MM.1S (cell line): Measurements from ENCODE around the gene LATS2.
A peak's percentile ranks its signal among the peaks of the same experiment; 100 is the strongest.

Source experiments
- DNase-seq: peaks from one replicate; pipeline ENCODE4 v3.0.0-alpha.2; 2015
- H2AFZ ChIP-seq: fragments of 300-600 bp; sonication (generic); 2 replicates; pipeline ENCODE4 v1.6.0; 2016; ENCODE audit warnings: antibody characterized with exemption, low read length
- H3F3A ChIP-seq: fragments of 300-600 bp; sonication (generic); 2 replicates; pipeline ENCODE4 v1.6.1; 2016; ENCODE audit warnings: mild to moderate bottlenecking, antibody characterized with exemption, low read length, moderate library complexity, mixed read lengths; ENCODE audit not compliant: insufficient read depth
- H3K27ac ChIP-seq: fragments of 300-600 bp; sonication (generic); 2 replicates; pipeline ENCODE4 v1.5.1; 2016; ENCODE audit warnings: mild to moderate bottlenecking, low read length
- H3K27me3 ChIP-seq: fragments of 300-600 bp; sonication (generic); replicated peaks from 2 replicates; pipeline ENCODE4 v1.6.0; 2016; ENCODE audit warnings: low read length; ENCODE audit not compliant: insufficient read depth
- H3K36me3 ChIP-seq: fragments of 300-600 bp; sonication (generic); replicated peaks from 2 replicates; pipeline ENCODE4 v1.6.1; 2016; ENCODE audit warnings: mild to moderate bottlenecking, low read length, mixed read lengths; ENCODE audit not compliant: insufficient read depth
- H3K4me1 ChIP-seq: fragments of 300-600 bp; sonication (generic); 2 replicates; pipeline ENCODE4 v1.6.1; 2016; ENCODE audit warnings: low read length, mixed read lengths
- H3K4me2 ChIP-seq: fragments of 300-600 bp; sonication (generic); 2 replicates; pipeline ENCODE4 v1.6.0; 2016; ENCODE audit warnings: low read depth, low read length
- H3K4me3 ChIP-seq: fragments of 300-600 bp; sonication (generic); 2 replicates; pipeline ENCODE4 v1.5.1; 2016; ENCODE audit warnings: low read length, mixed read lengths
- H3K79me2 ChIP-seq: fragments of 300-600 bp; sonication (generic); 2 replicates; pipeline ENCODE4 v1.6.1; 2016; ENCODE audit warnings: mixed run types, low read length, mixed read lengths
- H3K9ac ChIP-seq: fragments of 300-600 bp; sonication (generic); 2 replicates; pipeline ENCODE4 v1.6.1; 2016; ENCODE audit warnings: low read length, mixed read lengths
- H3K9me2 ChIP-seq: fragments of 300-600 bp; sonication (generic); replicated peaks from 2 replicates; pipeline ENCODE4 v1.6.1; 2016; ENCODE audit warnings: mild to moderate bottlenecking, low read length, mixed read lengths; ENCODE audit not compliant: insufficient read depth
- H3K9me3 ChIP-seq: fragments of 300-600 bp; sonication (generic); replicated peaks from 2 replicates; pipeline ENCODE4 v1.6.1; 2016; ENCODE audit warnings: mild to moderate bottlenecking, low read length, mixed read lengths; ENCODE audit not compliant: insufficient read depth
- H4K20me1 ChIP-seq: fragments of 300-600 bp; sonication (generic); 2 replicates; pipeline ENCODE4 v1.6.1; 2016; ENCODE audit warnings: mild to moderate bottlenecking, low read length, moderate library complexity, mixed read lengths; ENCODE audit not compliant: insufficient read depth
- EZH2 ChIP-seq: fragments of 300-600 bp; sonication (generic); optimal IDR thresholded peaks from 2 replicates; pipeline ENCODE3; 2017; ENCODE audit warnings: low read depth, mild to moderate bottlenecking, antibody characterized with exemption, low read length, mixed read lengths
- EZH2phosphoT487 ChIP-seq: fragments of 300-600 bp; sonication (generic); IDR thresholded peaks from 2 replicates; pipeline ENCODE4 v1.6.1; 2018; ENCODE audit warnings: antibody characterized with exemption, low read length
- TF ChIP-seq, protein P1 (sequence below): fragments of 300-600 bp; sonication (generic); IDR thresholded peaks from 2 replicates; pipeline ENCODE4 v1.5.1; 2016; ENCODE audit warnings: antibody characterized with exemption, low read length, mixed read lengths

The LATS2 gene

DNA sequence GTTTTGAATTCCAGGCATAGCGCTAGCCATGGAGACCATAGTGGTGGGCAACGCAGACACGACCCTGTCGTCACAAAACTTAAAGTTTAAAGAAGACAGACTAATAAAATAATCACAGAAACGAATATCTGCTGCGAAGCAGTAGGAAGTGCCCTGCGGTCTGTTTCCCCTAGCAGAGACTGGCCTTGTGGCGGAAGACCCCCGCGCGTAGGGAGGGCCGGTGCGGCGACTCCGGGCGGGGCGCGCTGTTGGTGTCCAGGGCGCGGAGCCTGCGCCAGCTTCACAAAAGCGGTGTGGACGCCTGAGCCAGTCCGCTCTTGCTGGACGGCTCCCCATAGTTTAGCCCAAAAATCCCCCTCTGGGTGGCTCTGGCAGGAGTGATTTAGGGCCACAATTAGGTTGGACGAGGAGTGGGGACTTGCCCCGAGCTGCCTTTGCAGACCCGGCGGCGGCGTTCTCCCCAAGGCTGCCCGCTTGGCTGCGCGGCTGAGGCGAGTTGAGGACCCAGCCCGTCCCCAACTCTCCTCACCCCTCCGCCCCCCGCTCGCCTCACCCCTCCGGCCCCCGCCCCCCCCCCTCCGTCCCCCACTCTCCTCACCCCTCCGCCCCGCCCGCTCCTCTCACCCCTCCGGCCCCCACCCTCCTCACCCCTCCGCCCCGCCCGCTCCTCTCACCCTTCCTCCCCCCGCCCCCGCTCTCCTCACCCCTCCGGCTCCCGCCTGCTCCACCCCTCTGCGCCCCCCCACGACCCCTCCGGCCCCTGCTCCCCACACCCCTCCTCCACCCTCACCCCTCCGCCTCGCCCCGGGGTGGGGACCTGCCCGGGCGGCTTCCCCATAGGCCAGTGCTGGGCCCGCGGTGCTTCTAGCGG is 14.2 kb upstream of the LATS2 start:
- Histone ChIP-seq H3K9ac (no peak overlapping the region), H3K4me2 (0 out of 2 replicates have a peak overlapping the region, but pooled peaks have one; percentile 24), H3K4me3 (no peak overlapping the region), H3K27me3 (no peaks in the 10 kb centered on the region), H4K20me1 (no peaks in the 10 kb centered on the region), H2AFZ (no peak overlapping the region), H3K4me1 (no peaks in the 10 kb centered on the region), H3K9me3 (no peaks in the 10 kb centered on the region), H3K36me3 (no peaks in the 10 kb centered on the region), H3K27ac (no peak overlapping the region), H3F3A (no peaks in the 10 kb centered on the region), H3K79me2 (no peaks in the 10 kb centered on the region), H3K9me2 (no peaks in the 10 kb centered on the region)
- TF ChIP-seq, protein P1, sequence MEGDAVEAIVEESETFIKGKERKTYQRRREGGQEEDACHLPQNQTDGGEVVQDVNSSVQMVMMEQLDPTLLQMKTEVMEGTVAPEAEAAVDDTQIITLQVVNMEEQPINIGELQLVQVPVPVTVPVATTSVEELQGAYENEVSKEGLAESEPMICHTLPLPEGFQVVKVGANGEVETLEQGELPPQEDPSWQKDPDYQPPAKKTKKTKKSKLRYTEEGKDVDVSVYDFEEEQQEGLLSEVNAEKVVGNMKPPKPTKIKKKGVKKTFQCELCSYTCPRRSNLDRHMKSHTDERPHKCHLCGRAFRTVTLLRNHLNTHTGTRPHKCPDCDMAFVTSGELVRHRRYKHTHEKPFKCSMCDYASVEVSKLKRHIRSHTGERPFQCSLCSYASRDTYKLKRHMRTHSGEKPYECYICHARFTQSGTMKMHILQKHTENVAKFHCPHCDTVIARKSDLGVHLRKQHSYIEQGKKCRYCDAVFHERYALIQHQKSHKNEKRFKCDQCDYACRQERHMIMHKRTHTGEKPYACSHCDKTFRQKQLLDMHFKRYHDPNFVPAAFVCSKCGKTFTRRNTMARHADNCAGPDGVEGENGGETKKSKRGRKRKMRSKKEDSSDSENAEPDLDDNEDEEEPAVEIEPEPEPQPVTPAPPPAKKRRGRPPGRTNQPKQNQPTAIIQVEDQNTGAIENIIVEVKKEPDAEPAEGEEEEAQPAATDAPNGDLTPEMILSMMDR = no peak
- TF ChIP-seq EZH2phosphoT487 (no peak), EZH2 (no peak)
- no peak for DNase-seq

DNA sequence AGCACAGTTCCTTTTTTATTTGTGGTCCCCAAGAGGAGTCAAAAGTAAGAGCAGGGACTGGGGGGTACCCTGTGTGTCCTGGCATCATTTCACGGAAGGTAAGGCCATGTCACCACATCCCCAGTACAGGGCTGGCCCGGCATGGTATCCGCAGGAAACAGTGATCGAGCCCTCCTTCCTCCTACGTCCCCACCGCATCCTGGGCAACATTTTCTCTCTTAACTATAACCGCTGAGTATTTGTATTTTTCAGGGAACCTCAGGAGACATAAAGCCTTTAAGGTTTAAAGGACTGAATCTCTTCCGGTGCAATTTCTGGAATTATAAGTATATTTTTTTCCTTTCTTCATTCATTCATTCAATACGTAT is 13.6 kb upstream of the LATS2 start:
- no peaks in the 10 kb centered on the region for H3K36me3 ChIP-seq
- DNase-seq = no peak
- no peaks in the 10 kb centered on the region for H4K20me1 ChIP-seq
- H3K9me3 ChIP-seq = no peaks in the 10 kb centered on the region
- H3K4me3 ChIP-seq = no peak overlapping the region
- TF ChIP-seq, protein P1 = no peak
- no peaks in the 10 kb centered on the region for H3F3A ChIP-seq
- H2AFZ ChIP-seq = no peak overlapping the region
- H3K9ac ChIP-seq = no peak overlapping the region
- H3K4me2 ChIP-seq = no peak overlapping the region
- no peaks in the 10 kb centered on the region for H3K79me2 ChIP-seq
- no peaks in the 10 kb centered on the region for H3K4me1 ChIP-seq
- H3K27ac ChIP-seq = no peak overlapping the region
- no peaks in the 10 kb centered on the region for H3K9me2 ChIP-seq
- no peaks in the 10 kb centered on the region for H3K27me3 ChIP-seq

GRCh38 chr13:21074546-21074945 is 13.2 kb upstream of the LATS2 start:
- Histone ChIP-seq H3K79me2 (no peaks in the 10 kb centered on the region), H3K9me2 (no peaks in the 10 kb centered on the region), H3K4me1 (no peaks in the 10 kb centered on the region), H3K9ac (no peak overlapping the region), H3K27ac (no peak overlapping the region), H3K4me3 (no peak overlapping the region), H3K36me3 (no peaks in the 10 kb centered on the region), H2AFZ (no peak overlapping the region), H3K9me3 (no peaks in the 10 kb centered on the region), H3F3A (no peaks in the 10 kb centered on the region), H3K27me3 (no peaks in the 10 kb centered on the region), H4K20me1 (no peaks in the 10 kb centered on the region), H3K4me2 (no peak overlapping the region)
- DNase-seq = no peak
- TF ChIP-seq, protein P1 = no peak
- TF ChIP-seq EZH2 (no peak), EZH2phosphoT487 (no peak)
